PFSK-1 (cell line): ENCODE data around the gene HK1.

Experiments
- FOXP2 ChIP-seq: optimal IDR thresholded peaks from 2 replicates; pipeline ENCODE3; 2011; ENCODE audit warnings: borderline replicate concordance, control low read depth, inconsistent platforms; ENCODE audit not compliant: insufficient read depth; ENCODE audit errors: extremely low read length, extremely low read depth
- POLR2AphosphoS5 ChIP-seq: IDR thresholded peaks from 2 replicates; pipeline ENCODE4 v1.6.1; 2012; ENCODE audit warnings: low read depth, mild to moderate bottlenecking, control low read depth, low read length, moderate library complexity
- REST ChIP-seq, 2 experiments: IDR thresholded peaks; 2 replicates each; pipeline versions ENCODE4 v1.6.1 to v1.8.0; 2011 to 2012; ENCODE audit warnings: low read depth in 2 of 2, low read length in 2 of 2, control low read depth in 1 of 2, inconsistent platforms in 1 of 2, mild to moderate bottlenecking in 1 of 2, moderate library complexity in 1 of 2; ENCODE audit not compliant: insufficient read depth in 1 of 2
- SIN3A ChIP-seq: IDR thresholded peaks from 2 replicates; pipeline ENCODE4 v1.6.1; 2012; ENCODE audit warnings: mild to moderate bottlenecking, low read length, moderate library complexity, borderline replicate concordance; ENCODE audit not compliant: insufficient read depth
- TAF1 ChIP-seq: IDR thresholded peaks from 2 replicates; pipeline ENCODE4 v1.6.1; 2012; ENCODE audit warnings: low read length, control low read depth, borderline replicate concordance; ENCODE audit not compliant: insufficient read depth

The HK1 gene

GRCh38 chr10:69359148-69359547 is 80.9 kb downstream of the HK1 start:
- no peak for TF ChIP-seq POLR2AphosphoS5
- TF ChIP-seq FOXP2: no peak
- TF ChIP-seq TAF1: no peak
- no peak for TF ChIP-seq SIN3A
- TF ChIP-seq REST (IDR thresholded peaks at IDR 0.05; ENCODE audit: insufficient read depth in 1 of 2, low read depth in 2 of 2, low read length in 2 of 2): no peak

- TF ChIP-seq REST (IDR thresholded peaks at IDR 0.05; ENCODE audit: insufficient read depth in 1 of 2, low read depth in 2 of 2, low read length in 2 of 2) (no peak), TAF1 (no peak), SIN3A (no peak)
Observed at GRCh38 chr10:69359594-69359993, 81.3 kb downstream of the HK1 start.

- TF ChIP-seq FOXP2 (no peak), SIN3A (no peak), REST (IDR thresholded peaks at IDR 0.05; ENCODE audit: insufficient read depth in 1 of 2, low read depth in 2 of 2, low read length in 2 of 2) (peak; percentile 87 to 91)
Observed at GRCh38 chr10:69360485-69361302, 82.4 kb downstream of the HK1 start.

- TF ChIP-seq TAF1: no peak
- TF ChIP-seq SIN3A: no peak
- no peak for TF ChIP-seq FOXP2
- no peak for TF ChIP-seq POLR2AphosphoS5
- TF ChIP-seq REST (IDR thresholded peaks at IDR 0.05; ENCODE audit: insufficient read depth in 1 of 2, low read depth in 2 of 2, low read length in 2 of 2): no peak
Observed at GRCh38 chr10:69361303-69361614, 83.0 kb downstream of the HK1 start.

- no peak for TF ChIP-seq TAF1
- no peak for TF ChIP-seq SIN3A
- no peak for TF ChIP-seq POLR2AphosphoS5
- TF ChIP-seq REST (IDR thresholded peaks at IDR 0.05; ENCODE audit: insufficient read depth in 1 of 2, low read depth in 2 of 2, low read length in 2 of 2): no peak
- TF ChIP-seq FOXP2: no peak
Observed at GRCh38 chr10:69362471-69362954, 84.2 kb downstream of the HK1 start.
